ENCODE results near the gene LYPD3. TPM values are rescaled to one million over a fixed set of nuclear protein-coding genes. Genes with fewer than 3 reads are reported as not detected.

LYPD3 gene
- total RNA-seq, 1 donor = not detected

DNA sequence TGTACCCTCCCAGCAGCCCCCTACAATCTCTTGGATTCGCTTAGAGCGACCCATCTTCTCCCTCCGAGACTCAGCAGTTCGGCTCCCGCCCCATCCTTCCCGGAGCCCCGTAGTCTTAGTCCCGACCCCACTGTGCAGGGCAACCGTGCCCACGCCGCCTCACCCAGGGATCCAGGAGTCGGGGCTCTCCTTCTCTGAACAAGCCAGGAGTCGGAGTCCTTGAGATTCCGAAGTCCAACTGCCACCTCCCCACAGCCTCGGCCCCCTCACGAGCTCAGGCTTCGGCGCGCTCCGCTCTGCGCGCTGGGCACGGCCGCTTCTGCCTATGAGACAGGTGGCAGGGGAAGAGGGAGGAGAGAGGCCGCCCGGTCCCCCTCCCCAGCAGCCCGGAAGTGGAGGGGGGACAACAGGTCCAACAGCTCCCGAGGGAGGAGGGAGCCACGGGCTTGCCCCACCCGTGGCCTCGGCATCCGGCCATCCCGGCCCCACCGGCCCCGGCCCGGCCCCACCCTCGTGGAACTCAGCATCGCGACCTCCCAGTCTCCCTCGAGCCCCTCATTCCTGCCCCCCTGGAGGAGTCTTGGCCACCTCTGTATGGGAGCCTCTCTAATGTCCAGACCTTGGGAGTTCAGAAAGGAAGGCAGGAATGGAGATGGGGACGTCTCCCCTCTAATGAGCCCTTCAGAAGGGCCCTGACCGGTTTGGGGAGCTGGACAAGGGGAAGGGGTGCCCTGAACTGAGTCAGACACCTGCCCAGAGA is 39.2 kb upstream of the LYPD3 start, which contains the start of gene PHLDB3:
TSS of gene PHLDB3 (minus strand) at position 321 of the 760 bp plus-strand sequence. CDS start 628 bp downstream, outside the sequence.
- peak within 1 kb of the TSS; percentile 65 for H3K27ac ChIP-seq (ENCODE audit: low read depth, low read length)
- no peaks in the 10 kb centered on the region for H3K27me3 ChIP-seq (ENCODE audit: insufficient read depth, low read length)
- no peaks in the 10 kb centered on the region for H3K9me3 ChIP-seq (ENCODE audit: low read depth, low read length)
- H3K36me3 ChIP-seq (ENCODE audit: insufficient read depth, low read length) = peaks cover 12% of the 10 kb centered on the region
- H3K79me2 ChIP-seq (ENCODE audit: insufficient read depth, low read length) = no peaks in the 10 kb centered on the region
- peak; percentile 87 for DNase-seq (ENCODE audit: insufficient read length, low spot score, missing footprints)
- H3K4me2 ChIP-seq (ENCODE audit: insufficient read depth, low read length) = peak within 1 kb of the TSS; percentile 96
- no peaks in the 10 kb centered on the region for H4K20me1 ChIP-seq (ENCODE audit: insufficient read depth, low read length)
- peak within 1 kb of the TSS; percentile 97 for H2AFZ ChIP-seq (ENCODE audit: low read length)
- H3K4me3 ChIP-seq (ENCODE audit: insufficient read depth, low read length) = peak within 1 kb of the TSS; percentile 94
- peaks cover 16% of the 10 kb centered on the region for H3K4me1 ChIP-seq (ENCODE audit: insufficient read depth, low read length)
- TF ChIP-seq, protein P1, sequence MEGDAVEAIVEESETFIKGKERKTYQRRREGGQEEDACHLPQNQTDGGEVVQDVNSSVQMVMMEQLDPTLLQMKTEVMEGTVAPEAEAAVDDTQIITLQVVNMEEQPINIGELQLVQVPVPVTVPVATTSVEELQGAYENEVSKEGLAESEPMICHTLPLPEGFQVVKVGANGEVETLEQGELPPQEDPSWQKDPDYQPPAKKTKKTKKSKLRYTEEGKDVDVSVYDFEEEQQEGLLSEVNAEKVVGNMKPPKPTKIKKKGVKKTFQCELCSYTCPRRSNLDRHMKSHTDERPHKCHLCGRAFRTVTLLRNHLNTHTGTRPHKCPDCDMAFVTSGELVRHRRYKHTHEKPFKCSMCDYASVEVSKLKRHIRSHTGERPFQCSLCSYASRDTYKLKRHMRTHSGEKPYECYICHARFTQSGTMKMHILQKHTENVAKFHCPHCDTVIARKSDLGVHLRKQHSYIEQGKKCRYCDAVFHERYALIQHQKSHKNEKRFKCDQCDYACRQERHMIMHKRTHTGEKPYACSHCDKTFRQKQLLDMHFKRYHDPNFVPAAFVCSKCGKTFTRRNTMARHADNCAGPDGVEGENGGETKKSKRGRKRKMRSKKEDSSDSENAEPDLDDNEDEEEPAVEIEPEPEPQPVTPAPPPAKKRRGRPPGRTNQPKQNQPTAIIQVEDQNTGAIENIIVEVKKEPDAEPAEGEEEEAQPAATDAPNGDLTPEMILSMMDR (IDR thresholded peaks at IDR 0.05; ENCODE audit: extremely low read depth, low read depth, low read length) = no peak

DNA sequence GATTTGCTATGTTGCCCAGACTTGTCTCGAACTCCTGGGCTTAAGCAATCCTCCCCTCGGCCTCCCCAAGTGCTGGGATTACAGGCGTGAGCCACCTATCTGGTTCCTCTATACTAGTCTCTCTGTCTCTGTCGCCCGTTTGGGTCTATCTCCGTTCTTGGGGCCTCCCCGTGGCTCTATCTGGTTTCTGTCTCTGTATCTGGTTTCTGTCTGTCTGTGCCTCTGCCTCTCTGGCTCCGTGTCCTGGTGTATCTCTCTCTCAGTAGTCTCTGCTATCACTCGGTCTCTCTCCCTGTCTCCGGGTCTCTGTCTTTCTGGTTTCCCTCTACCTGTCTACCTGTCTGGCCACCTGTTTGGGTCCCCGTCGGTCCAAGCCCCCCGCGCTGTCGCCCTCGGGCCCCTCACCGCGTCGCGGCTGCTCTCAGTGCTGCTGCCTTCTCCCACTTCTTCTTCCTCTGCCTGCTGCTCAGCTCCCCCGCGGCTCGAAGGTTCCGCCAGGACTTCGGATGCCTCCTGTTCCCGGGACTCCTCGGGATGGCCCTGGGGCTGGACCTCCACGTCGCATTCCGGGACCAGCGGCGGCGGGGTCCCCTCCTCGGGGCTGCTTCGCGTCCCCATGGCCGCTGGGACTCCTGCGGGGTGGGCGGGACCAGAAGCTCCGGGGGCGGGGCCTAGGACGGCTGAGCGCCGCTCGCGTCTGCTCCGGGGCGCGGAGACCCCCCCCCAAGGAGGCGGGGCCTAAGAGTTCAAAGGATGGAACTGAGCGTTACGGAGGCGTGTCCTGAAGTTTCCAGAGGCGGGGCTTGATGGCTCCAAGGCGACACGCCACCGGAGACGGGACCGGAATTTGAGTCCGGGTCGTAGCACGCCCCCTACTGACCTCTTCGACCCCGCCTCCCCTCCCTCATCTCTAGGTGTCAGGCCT is 38.4 kb upstream of the LYPD3 start:
- Histone ChIP-seq H3K27me3 (ENCODE audit: insufficient read depth, low read length) (no peaks in the 10 kb centered on the region), H3K4me3 (ENCODE audit: insufficient read depth, low read length) (peak overlapping the region; percentile 94), H3K36me3 (ENCODE audit: insufficient read depth, low read length) (peaks cover 8% of the 10 kb centered on the region), H4K20me1 (ENCODE audit: insufficient read depth, low read length) (no peaks in the 10 kb centered on the region), H3K4me2 (ENCODE audit: insufficient read depth, low read length) (peak overlapping the region; percentile 96), H3K4me1 (ENCODE audit: insufficient read depth, low read length) (peaks cover 16% of the 10 kb centered on the region), H3K9me3 (ENCODE audit: low read depth, low read length) (no peaks in the 10 kb centered on the region), H2AFZ (ENCODE audit: low read length) (peak overlapping the region; percentile 97), H3K79me2 (ENCODE audit: insufficient read depth, low read length) (no peaks in the 10 kb centered on the region), H3K27ac (ENCODE audit: low read depth, low read length) (peak overlapping the region; percentile 65)
- TF ChIP-seq, protein P1 (IDR thresholded peaks at IDR 0.05; ENCODE audit: extremely low read depth, low read depth, low read length) = no peak
- peak; percentile 99 for DNase-seq (ENCODE audit: insufficient read length, low spot score, missing footprints)

DNA sequence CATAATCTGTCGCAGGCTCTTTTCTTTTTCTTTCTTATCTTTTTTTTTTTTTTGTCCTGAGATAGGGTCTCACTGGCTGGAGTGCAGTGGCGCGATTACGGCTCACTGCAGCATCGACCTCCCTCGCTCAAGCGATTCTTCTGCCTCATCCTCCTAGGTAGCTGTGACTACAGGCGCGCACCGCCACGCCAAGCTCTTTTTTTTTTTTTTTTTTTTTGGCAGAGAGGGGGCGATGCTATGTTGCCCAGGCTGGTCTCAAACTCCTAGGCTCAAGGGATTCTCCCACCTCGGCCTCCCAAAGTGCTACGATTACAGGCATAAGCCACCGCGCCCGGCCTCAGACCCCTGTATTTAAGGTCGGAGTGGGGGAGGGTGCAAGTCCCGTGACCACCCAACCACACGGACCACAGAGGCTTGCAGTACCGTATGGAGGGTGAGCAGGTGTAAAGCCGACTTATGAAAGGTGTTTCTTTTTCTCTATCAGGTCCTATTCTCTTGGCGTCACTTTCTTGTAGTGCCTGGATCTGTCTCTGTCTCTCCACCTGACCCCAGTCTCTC is 37.1 kb upstream of the LYPD3 start:
- Histone ChIP-seq H3K4me2 (ENCODE audit: insufficient read depth, low read length) (peak overlapping the region; percentile 96), H4K20me1 (ENCODE audit: insufficient read depth, low read length) (no peaks in the 10 kb centered on the region), H3K4me3 (ENCODE audit: insufficient read depth, low read length) (peak overlapping the region; percentile 94), H3K9me3 (ENCODE audit: low read depth, low read length) (no peaks in the 10 kb centered on the region), H2AFZ (ENCODE audit: low read length) (no peak overlapping the region), H3K27me3 (ENCODE audit: insufficient read depth, low read length) (no peaks in the 10 kb centered on the region), H3K4me1 (ENCODE audit: insufficient read depth, low read length) (peaks cover 16% of the 10 kb centered on the region), H3K27ac (ENCODE audit: low read depth, low read length) (no peak overlapping the region), H3K79me2 (ENCODE audit: insufficient read depth, low read length) (no peaks in the 10 kb centered on the region), H3K36me3 (ENCODE audit: insufficient read depth, low read length) (no peaks in the 10 kb centered on the region)
- TF ChIP-seq, protein P1 (IDR thresholded peaks at IDR 0.05; ENCODE audit: extremely low read depth, low read depth, low read length) = no peak
- no peak for DNase-seq (ENCODE audit: insufficient read length, low spot score, missing footprints)
